HG03159 (cell line): ENCODE measurements around the gene KCNA10.
"Not testable (repeated sequence)": the region's sequence is repeated elsewhere in the genome, so short reads cannot be mapped to it uniquely, and the experiment has no call there.

Source experiments
- ATAC-seq: cut with Tn5 transposase; IDR thresholded peaks from one replicate; pipeline ENCODE4 v1.9.1; 2021; ENCODE audit warnings: mild to moderate bottlenecking, moderate library complexity; ENCODE audit not compliant: unreplicated experiment

Gene KCNA10

GRCh38 chr1:110535985-110536384, 17.0 kb upstream of the KCNA10 start:
- ATAC-seq = no peak

- no peak for ATAC-seq
Measured at GRCh38 chr1:110533230-110533629, 14.3 kb upstream of the KCNA10 start.

- no peak for ATAC-seq
Measured at GRCh38 chr1:110529011-110529410, 10.0 kb upstream of the KCNA10 start.

GRCh38 chr1:110526201-110526780, 7.3 kb upstream of the KCNA10 start:
- ATAC-seq = no peak

GRCh38 chr1:110525249-110525595, 6.2 kb upstream of the KCNA10 start:
- no peak for ATAC-seq

- no peak for ATAC-seq
Measured at GRCh38 chr1:110524311-110525248, 5.6 kb upstream of the KCNA10 start.

- no peak for ATAC-seq
Measured at GRCh38 chr1:110523011-110523410, 4.0 kb upstream of the KCNA10 start.

GRCh38 chr1:110522560-110522959, 3.6 kb upstream of the KCNA10 start:
- ATAC-seq = no peak

- no peak for ATAC-seq
Measured at GRCh38 chr1:110520827-110521226, 1.9 kb upstream of the KCNA10 start.

GRCh38 chr1:110515891-110516290, 3.1 kb downstream of the KCNA10 start:
- ATAC-seq = no peak

- no peak for ATAC-seq
Measured at GRCh38 chr1:110515041-110515440, 3.9 kb downstream of the KCNA10 start.

- no peak for ATAC-seq
Measured at GRCh38 chr1:110513511-110513910, 5.5 kb downstream of the KCNA10 start.

GRCh38 chr1:110511436-110511835, 7.5 kb downstream of the KCNA10 start:
- ATAC-seq = no peak

- ATAC-seq = not testable (repeated sequence)
Measured at GRCh38 chr1:110510921-110511320, 8.1 kb downstream of the KCNA10 start.

GRCh38 chr1:110509655-110510054, 9.3 kb downstream of the KCNA10 start:
- no peak for ATAC-seq

GRCh38 chr1:110508028-110508940, 10.7 kb downstream of the KCNA10 start:
- ATAC-seq = no peak

- no peak for ATAC-seq
Measured at GRCh38 chr1:110506541-110506940, 12.4 kb downstream of the KCNA10 start.

GRCh38 chr1:110505596-110505995, 13.4 kb downstream of the KCNA10 start:
- ATAC-seq = no peak

GRCh38 chr1:110504226-110504625, 14.7 kb downstream of the KCNA10 start:
- ATAC-seq = no peak

GRCh38 chr1:110503471-110503870, 15.5 kb downstream of the KCNA10 start:
- no peak for ATAC-seq

GRCh38 chr1:110502402-110503151, 16.4 kb downstream of the KCNA10 start:
- no peak for ATAC-seq
